Measurements from ENCODE around the gene TMEM132D. TPM values are rescaled to one million over a fixed set of nuclear protein-coding genes. Genes with fewer than 3 reads are reported as not detected.

TMEM132D gene
- total and polyA plus RNA-seq, 4 donors: 0.06 to 0.20 (median 0.13) TPM

- H3K9me3 ChIP-seq (ENCODE audit: control insufficient read depth in 4 of 4, insufficient read depth in 3 of 4, low read length in 3 of 4): peaks cover 0 to 11% (median 0%) of the 10 kb centered on the region in 4 donors
- H3K4me1 ChIP-seq (ENCODE audit: control insufficient read depth in 5 of 5, insufficient read depth in 5 of 5, low read length in 5 of 5): no peaks in the 10 kb centered on the region
- 73 to 83% methylated on average over 3 of the region's 3 CpGs for WGBS, 2 donors
- TF ChIP-seq, protein P1, sequence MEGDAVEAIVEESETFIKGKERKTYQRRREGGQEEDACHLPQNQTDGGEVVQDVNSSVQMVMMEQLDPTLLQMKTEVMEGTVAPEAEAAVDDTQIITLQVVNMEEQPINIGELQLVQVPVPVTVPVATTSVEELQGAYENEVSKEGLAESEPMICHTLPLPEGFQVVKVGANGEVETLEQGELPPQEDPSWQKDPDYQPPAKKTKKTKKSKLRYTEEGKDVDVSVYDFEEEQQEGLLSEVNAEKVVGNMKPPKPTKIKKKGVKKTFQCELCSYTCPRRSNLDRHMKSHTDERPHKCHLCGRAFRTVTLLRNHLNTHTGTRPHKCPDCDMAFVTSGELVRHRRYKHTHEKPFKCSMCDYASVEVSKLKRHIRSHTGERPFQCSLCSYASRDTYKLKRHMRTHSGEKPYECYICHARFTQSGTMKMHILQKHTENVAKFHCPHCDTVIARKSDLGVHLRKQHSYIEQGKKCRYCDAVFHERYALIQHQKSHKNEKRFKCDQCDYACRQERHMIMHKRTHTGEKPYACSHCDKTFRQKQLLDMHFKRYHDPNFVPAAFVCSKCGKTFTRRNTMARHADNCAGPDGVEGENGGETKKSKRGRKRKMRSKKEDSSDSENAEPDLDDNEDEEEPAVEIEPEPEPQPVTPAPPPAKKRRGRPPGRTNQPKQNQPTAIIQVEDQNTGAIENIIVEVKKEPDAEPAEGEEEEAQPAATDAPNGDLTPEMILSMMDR (IDR thresholded peaks at IDR 0.05; ENCODE audit: control extremely low read depth, extremely low read depth): no peak
- no peak overlapping the region for H3K9ac ChIP-seq (ENCODE audit: insufficient read depth in 1 of 2, low read length in 2 of 2)
- no peaks in the 10 kb centered on the region for H3K27me3 ChIP-seq (ENCODE audit: control insufficient read depth in 3 of 3, insufficient read depth in 3 of 3, low read length in 2 of 3)
- no peak overlapping the region for H3K4me3 ChIP-seq
- H3K36me3 ChIP-seq (ENCODE audit: control insufficient read depth in 4 of 4, insufficient read depth in 4 of 4, low read length in 4 of 4): no peaks in the 10 kb centered on the region
- DNase-seq (no peak), ATAC-seq (ENCODE audit: insufficient read depth, low FRiP score) (no peak)
- no peak overlapping the region for H3K27ac ChIP-seq (ENCODE audit: low read depth in 1 of 2, low read length in 1 of 2)
Observed at GRCh38 chr12:129750421-129750820, 153.4 kb downstream of the TMEM132D start.

DNA sequence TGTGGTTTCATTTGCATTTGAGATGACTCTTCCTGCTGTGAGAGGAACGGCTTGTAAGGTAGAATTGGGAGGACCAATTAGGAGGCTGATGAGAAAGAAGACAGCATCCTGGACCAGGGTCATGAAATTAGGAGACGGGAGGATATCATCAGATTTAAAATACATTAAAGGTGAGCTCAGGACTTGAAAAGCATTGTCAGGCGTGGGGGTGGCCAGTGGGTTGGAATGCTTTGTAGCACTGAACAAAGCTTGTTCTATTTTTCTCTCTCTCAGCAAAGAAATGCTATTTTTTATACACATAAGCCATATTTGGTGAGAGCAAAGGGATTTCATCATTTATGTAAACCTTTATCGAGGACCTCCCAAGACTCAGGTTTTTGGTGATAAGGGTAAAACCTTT, 157.5 kb downstream of the TMEM132D start:
- DNase-seq (no peak), ATAC-seq (ENCODE audit: insufficient read depth, low FRiP score) (no peak)
- 79 to 82% methylated on average over 4 of the region's 4 CpGs for WGBS, 2 donors
- Histone ChIP-seq H3K9ac (ENCODE audit: insufficient read depth in 1 of 2, low read length in 2 of 2) (no peak overlapping the region), H3K36me3 (ENCODE audit: control insufficient read depth in 4 of 4, insufficient read depth in 4 of 4, low read length in 4 of 4) (no peaks in the 10 kb centered on the region), H3K4me1 (ENCODE audit: control insufficient read depth in 5 of 5, insufficient read depth in 5 of 5, low read length in 5 of 5) (no peaks in the 10 kb centered on the region), H3K27me3 (ENCODE audit: control insufficient read depth in 3 of 3, insufficient read depth in 3 of 3, low read length in 2 of 3) (no peaks in the 10 kb centered on the region), H3K27ac (ENCODE audit: low read depth in 1 of 2, low read length in 1 of 2) (no peak overlapping the region), H3K9me3 (ENCODE audit: control insufficient read depth in 4 of 4, insufficient read depth in 3 of 4, low read length in 3 of 4) (peaks cover 0 to 12% (median 0%) of the 10 kb centered on the region in 4 donors), H3K4me3 (no peak overlapping the region)
- TF ChIP-seq, protein P1 (IDR thresholded peaks at IDR 0.05; ENCODE audit: control extremely low read depth, extremely low read depth): no peak

DNA sequence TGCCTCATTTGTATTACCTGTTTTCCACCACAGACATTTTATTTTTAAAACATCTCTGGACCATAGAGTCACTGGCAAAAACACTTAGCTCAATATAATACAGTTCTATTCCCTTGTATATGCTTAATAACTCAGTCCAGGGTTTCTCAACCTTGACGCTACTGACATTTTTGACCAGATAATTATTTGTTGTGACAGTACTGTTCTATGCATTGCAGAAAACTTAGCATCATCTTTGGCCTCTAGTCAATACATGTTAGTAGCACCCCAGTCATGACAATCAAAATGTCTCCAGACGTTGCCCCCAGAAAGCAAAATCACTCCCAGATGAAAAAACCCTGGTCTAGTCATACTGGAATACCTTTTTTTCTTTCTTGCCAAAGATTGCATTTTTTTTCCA, 174.7 kb downstream of the TMEM132D start:
- TF ChIP-seq, protein P1 (IDR thresholded peaks at IDR 0.05; ENCODE audit: control extremely low read depth, extremely low read depth): no peak
- WGBS, 2 donors: 76 to 86% methylated on average over 2 of the region's 2 CpGs

GRCh38 chr12:129727100-129727499, 176.7 kb downstream of the TMEM132D start:
- Histone ChIP-seq H3K27ac (ENCODE audit: low read depth in 1 of 2, low read length in 1 of 2) (no peak overlapping the region), H3K9ac (ENCODE audit: insufficient read depth in 1 of 2, low read length in 2 of 2) (no peak overlapping the region), H3K9me3 (ENCODE audit: control insufficient read depth in 4 of 4, insufficient read depth in 3 of 4, low read length in 3 of 4) (peaks cover 0 to 2% (median 0%) of the 10 kb centered on the region in 4 donors), H3K4me1 (ENCODE audit: control insufficient read depth in 5 of 5, insufficient read depth in 5 of 5, low read length in 5 of 5) (no peaks in the 10 kb centered on the region), H3K4me3 (no peak overlapping the region), H3K36me3 (ENCODE audit: control insufficient read depth in 4 of 4, insufficient read depth in 4 of 4, low read length in 4 of 4) (no peaks in the 10 kb centered on the region), H3K27me3 (ENCODE audit: control insufficient read depth in 3 of 3, insufficient read depth in 3 of 3, low read length in 2 of 3) (no peaks in the 10 kb centered on the region)
- DNase-seq: no peak
- WGBS, 2 donors: 91 to 95% methylated on average over 3 of the region's 3 CpGs
- no peak for ATAC-seq (ENCODE audit: insufficient read depth, low FRiP score)
- TF ChIP-seq, protein P1 (IDR thresholded peaks at IDR 0.05; ENCODE audit: control extremely low read depth, extremely low read depth): no peak

More for the DNA sequence above, 174.7 kb downstream of the TMEM132D start:
- Histone ChIP-seq H3K27me3 (ENCODE audit: control insufficient read depth in 3 of 3, insufficient read depth in 3 of 3, low read length in 2 of 3) (no peaks in the 10 kb centered on the region), H3K27ac (ENCODE audit: low read depth in 1 of 2, low read length in 1 of 2) (no peak overlapping the region), H3K36me3 (ENCODE audit: control insufficient read depth in 4 of 4, insufficient read depth in 4 of 4, low read length in 4 of 4) (no peaks in the 10 kb centered on the region), H3K4me3 (no peak overlapping the region), H3K9me3 (ENCODE audit: control insufficient read depth in 4 of 4, insufficient read depth in 3 of 4, low read length in 3 of 4) (peaks cover 0 to 4% (median 0%) of the 10 kb centered on the region in 4 donors), H3K4me1 (ENCODE audit: control insufficient read depth in 5 of 5, insufficient read depth in 5 of 5, low read length in 5 of 5) (no peaks in the 10 kb centered on the region), H3K9ac (ENCODE audit: insufficient read depth in 1 of 2, low read length in 2 of 2) (no peak overlapping the region)
- ATAC-seq (ENCODE audit: insufficient read depth, low FRiP score): no peak
- no peak for DNase-seq
